K562 (cell line): ENCODE measurements around the gene BCL7C. TPM values are rescaled to one million over a fixed set of nuclear protein-coding genes. Genes with fewer than 3 reads are reported as not detected.

ENCODE experiments used
- ARNT ChIP-seq, 2 experiments: fragments of 450-650 bp; IDR thresholded peaks; 2 replicates each; pipeline ENCODE4 v1.6.1; 2016; ENCODE audit warnings: mild to moderate bottlenecking in 1 of 2
- CC2D1A ChIP-seq: fragments of 450-650 bp; IDR thresholded peaks from 2 replicates; pipeline ENCODE4 v1.6.1; 2017; ENCODE audit warnings: mild to moderate bottlenecking
- FOSL1 ChIP-seq: fragments of 200-800 bp; sonication (Bioruptor generic); conservative IDR thresholded peaks from 2 replicates; pipeline ENCODE4 v1.6.1; 2016; ENCODE audit warnings: missing genetic modification characterization, missing compliant biosample characterization
- GATA2 ChIP-seq: sonication (generic); formaldehyde crosslinking; IDR thresholded peaks from 2 replicates; pipeline ENCODE4 v1.4.0; 2020; ENCODE audit warnings: mild to moderate bottlenecking, missing genetic modification reagents
- HLTF ChIP-seq: fragments of 450-650 bp; IDR thresholded peaks from 2 replicates; pipeline ENCODE4 v1.6.1; 2016
- HMG20A ChIP-seq: fragments of 450-650 bp; formaldehyde crosslinking; conservative IDR thresholded peaks from 2 replicates; pipeline ENCODE4 v1.4.0; 2020; ENCODE audit warnings: mild to moderate bottlenecking, mixed read lengths
- KLF16 ChIP-seq: IDR thresholded peaks from 2 replicates; pipeline ENCODE4 v1.6.1; 2016; ENCODE audit warnings: antibody characterized with exemption
- NEUROD1 ChIP-seq: fragments of 150-350 bp; IDR thresholded peaks from 2 replicates; pipeline ENCODE4 v1.6.1; 2014; ENCODE audit warnings: borderline replicate concordance, low read length, low read depth; ENCODE audit not compliant: partially characterized antibody
- NR2C2 ChIP-seq, 2 experiments: fragments of 200-800 bp in 1 of 2; sonication (Bioruptor generic) in 1 of 2; sonication (generic) in 1 of 2; formaldehyde crosslinking in 1 of 2; IDR thresholded peaks; 2 replicates each; pipeline versions ENCODE4 v1.6.1 to v1.8.0; 2016 to 2022; ENCODE audit warnings: mild to moderate bottlenecking in 1 of 2, missing compliant biosample characterization in 1 of 2, missing genetic modification characterization in 1 of 2, missing genetic modification reagents in 1 of 2
- PHF20 ChIP-seq: fragments of 450-650 bp; IDR thresholded peaks from 2 replicates; pipeline ENCODE4 v1.6.1; 2018; ENCODE audit not compliant: partially characterized antibody
- PHF21A ChIP-seq: fragments of 450-650 bp; IDR thresholded peaks from 2 replicates; pipeline ENCODE4 v1.6.1; 2017; ENCODE audit warnings: low read depth, borderline replicate concordance
- POLR2A ChIP-seq: fragments of 450-650 bp; conservative IDR thresholded peaks from 2 replicates; pipeline ENCODE4 v1.6.1; 2016
- SMARCA4 ChIP-seq: fragments of 450-650 bp; IDR thresholded peaks from 2 replicates; pipeline ENCODE4 v1.6.1; 2016
- TARDBP ChIP-seq: fragments of 450-650 bp; IDR thresholded peaks from 2 replicates; pipeline ENCODE4 v1.6.1; 2016
- XRCC5 ChIP-seq: fragments of 200-400 bp; formaldehyde crosslinking; IDR thresholded peaks from 2 replicates; pipeline ENCODE4 v1.6.1; 2017; ENCODE audit warnings: low read depth, mild to moderate bottlenecking, low read length
- ZNF175 ChIP-seq: fragments of 200-800 bp; sonication (Bioruptor generic); IDR thresholded peaks from 2 replicates; pipeline ENCODE4 v1.6.1; 2016; ENCODE audit warnings: low read depth, mild to moderate bottlenecking, missing genetic modification characterization, missing compliant biosample characterization
- ZNF696 ChIP-seq: fragments of 250-450 bp; sonication (Bioruptor Pico); conservative IDR thresholded peaks from 2 replicates; pipeline ENCODE4 v1.4.0; 2020; ENCODE audit warnings: mild to moderate bottlenecking, moderate library complexity
- ZNF76 ChIP-seq: fragments of 250-450 bp; sonication (Bioruptor Pico); IDR thresholded peaks from 2 replicates; pipeline ENCODE4 v1.4.0; 2020; ENCODE audit warnings: mild to moderate bottlenecking, moderate library complexity, borderline replicate concordance
- polyA plus RNA-seq, 8 experiments: library from polyadenylated mRNA; depleted of rRNA in 4 of 8; stranded (reverse) in 5 of 8; unstranded in 3 of 8; fragments of >200 nt; fragmentation: Nextera tagmentation in 2 of 8; fragmentation: Illumina TruSeq in 1 of 8; extraction: Ambion mirVana in 2 of 8; extraction: Trizol in 1 of 8; gene quantifications; 2 replicates each; pipeline versions ENCODE4 v1.2.1 to v1.2.3, GENCODE V29; 2011 to 2014; ENCODE audit warnings: inconsistent platforms in 1 of 8, missing spikeins in 1 of 8
- total RNA-seq, 7 experiments: library from RNA; depleted of rRNA in 6 of 7; stranded (reverse); fragments of >200 nt in 6 of 7; fragmentation: Illumina TruSeq in 2 of 7; extraction: Trizol in 2 of 7; gene quantifications; 2 replicates each; pipeline versions ENCODE4 v1.2.1 to v1.2.3, GENCODE V29; 2011 to 2021; ENCODE audit warnings: low replicate concordance in 1 of 7
- TF ChIP-seq, protein P1 (sequence below): fragments of 200-800 bp; sonication (Bioruptor generic); IDR thresholded peaks from 2 replicates; pipeline ENCODE4 v1.6.1; 2017; ENCODE audit warnings: missing genetic modification characterization, missing compliant biosample characterization
- TF ChIP-seq, protein P2 (sequence below): fragments of 150-350 bp; conservative IDR thresholded peaks from 2 replicates; pipeline ENCODE4 v1.6.1; 2014; ENCODE audit warnings: low read length
- TF ChIP-seq, protein P3 (sequence below), 2 experiments: IDR thresholded peaks; 2 replicates each; pipeline ENCODE4 v1.6.1; 2012; ENCODE audit warnings: improper control_type of control experiment in 2 of 2, low read depth in 2 of 2, low read length in 2 of 2, borderline replicate concordance in 1 of 2
- TF ChIP-seq, protein P4 (sequence below): fragments of 250-450 bp; sonication (Bioruptor Pico); IDR thresholded peaks from 2 replicates; pipeline ENCODE4 v1.4.0; 2020; ENCODE audit warnings: mild to moderate bottlenecking, moderate library complexity

Gene BCL7C
- total and polyA plus RNA-seq, 9 of the 15 experiments (the other 6 are each of a cell fraction or from before 2014, with no cell fraction given): 1.7 to 85.8 (median 19.6) TPM

DNA sequence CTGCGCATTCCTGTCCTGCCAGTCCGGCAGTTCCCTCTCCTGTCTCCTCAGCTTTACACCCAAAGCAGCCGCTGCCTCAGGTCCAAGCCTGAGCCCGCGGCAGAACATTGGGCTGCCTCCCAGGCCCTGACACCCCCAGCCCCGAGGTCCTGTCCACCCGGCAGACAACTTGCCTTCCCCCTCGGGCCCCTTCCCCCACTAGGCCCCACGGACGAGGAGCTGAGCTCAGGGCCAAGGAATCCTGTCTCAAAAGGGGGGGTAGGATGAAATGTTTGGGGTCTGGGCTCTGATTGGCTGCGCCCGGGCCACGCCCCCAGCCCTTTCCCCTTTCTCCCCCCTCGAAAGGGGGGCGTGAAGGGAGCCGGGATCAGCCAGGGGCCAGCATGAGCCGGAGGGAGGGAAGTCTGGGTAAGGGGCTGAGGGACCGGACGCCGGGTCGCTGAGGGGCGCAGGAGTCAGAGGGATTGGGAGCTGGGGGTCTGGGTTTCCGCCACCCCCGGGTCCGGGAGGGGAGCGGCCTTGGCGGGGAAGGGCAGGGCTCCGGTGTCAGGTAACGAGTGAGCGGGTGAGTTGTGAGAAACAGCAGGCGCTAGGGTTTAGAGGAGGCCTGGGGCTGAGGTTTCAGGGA, 2.5 kb upstream of the BCL7C start, which contains the start of gene CTF1 (continued):
- TF ChIP-seq, protein P1, sequence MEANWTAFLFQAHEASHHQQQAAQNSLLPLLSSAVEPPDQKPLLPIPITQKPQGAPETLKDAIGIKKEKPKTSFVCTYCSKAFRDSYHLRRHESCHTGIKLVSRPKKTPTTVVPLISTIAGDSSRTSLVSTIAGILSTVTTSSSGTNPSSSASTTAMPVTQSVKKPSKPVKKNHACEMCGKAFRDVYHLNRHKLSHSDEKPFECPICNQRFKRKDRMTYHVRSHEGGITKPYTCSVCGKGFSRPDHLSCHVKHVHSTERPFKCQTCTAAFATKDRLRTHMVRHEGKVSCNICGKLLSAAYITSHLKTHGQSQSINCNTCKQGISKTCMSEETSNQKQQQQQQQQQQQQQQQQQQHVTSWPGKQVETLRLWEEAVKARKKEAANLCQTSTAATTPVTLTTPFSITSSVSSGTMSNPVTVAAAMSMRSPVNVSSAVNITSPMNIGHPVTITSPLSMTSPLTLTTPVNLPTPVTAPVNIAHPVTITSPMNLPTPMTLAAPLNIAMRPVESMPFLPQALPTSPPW (CRISPR knock-in tag): peak; percentile 98
- TF ChIP-seq CC2D1A (peak; percentile 55; the same call in 1 of the 2 replicates), SMARCA4 (peak; percentile 14; the same call in 1 of the 2 replicates), POLR2A (no peak), GATA2 (CRISPR knock-in tag) (no peak), PHF20 (no peak), ZNF696 (CRISPR knock-in tag) (no peak), HLTF (no peak), NR2C2 (CRISPR knock-in tag; IDR thresholded peaks at IDR 0.05) (no peak; the same call in 1 of the 2 replicates), NR2C2 (tag; IDR thresholded peaks at IDR 0.05) (peak; percentile 86; the same call in 1 of the 2 replicates), HMG20A (CRISPR knock-in tag) (no peak), NEUROD1 (peak; percentile 46), ARNT (IDR thresholded peaks at IDR 0.05) (no peak), TARDBP (peak; percentile 63; the same call in 1 of the 2 replicates), XRCC5 (no peak), ZNF175 (no peak), FOSL1 (0 out of 2 replicates have a peak, but pooled peaks have one; percentile 15), PHF21A (no peak), KLF16 (no peak), ZNF76 (CRISPR knock-in tag) (no peak)
- TF ChIP-seq, protein P2, sequence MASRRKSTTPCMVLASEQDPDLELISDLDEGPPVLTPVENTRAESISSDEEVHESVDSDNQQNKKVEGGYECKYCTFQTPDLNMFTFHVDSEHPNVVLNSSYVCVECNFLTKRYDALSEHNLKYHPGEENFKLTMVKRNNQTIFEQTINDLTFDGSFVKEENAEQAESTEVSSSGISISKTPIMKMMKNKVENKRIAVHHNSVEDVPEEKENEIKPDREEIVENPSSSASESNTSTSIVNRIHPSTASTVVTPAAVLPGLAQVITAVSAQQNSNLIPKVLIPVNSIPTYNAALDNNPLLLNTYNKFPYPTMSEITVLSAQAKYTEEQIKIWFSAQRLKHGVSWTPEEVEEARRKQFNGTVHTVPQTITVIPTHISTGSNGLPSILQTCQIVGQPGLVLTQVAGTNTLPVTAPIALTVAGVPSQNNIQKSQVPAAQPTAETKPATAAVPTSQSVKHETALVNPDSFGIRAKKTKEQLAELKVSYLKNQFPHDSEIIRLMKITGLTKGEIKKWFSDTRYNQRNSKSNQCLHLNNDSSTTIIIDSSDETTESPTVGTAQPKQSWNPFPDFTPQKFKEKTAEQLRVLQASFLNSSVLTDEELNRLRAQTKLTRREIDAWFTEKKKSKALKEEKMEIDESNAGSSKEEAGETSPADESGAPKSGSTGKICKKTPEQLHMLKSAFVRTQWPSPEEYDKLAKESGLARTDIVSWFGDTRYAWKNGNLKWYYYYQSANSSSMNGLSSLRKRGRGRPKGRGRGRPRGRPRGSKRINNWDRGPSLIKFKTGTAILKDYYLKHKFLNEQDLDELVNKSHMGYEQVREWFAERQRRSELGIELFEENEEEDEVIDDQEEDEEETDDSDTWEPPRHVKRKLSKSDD: no peak
- TF ChIP-seq, protein P3, sequence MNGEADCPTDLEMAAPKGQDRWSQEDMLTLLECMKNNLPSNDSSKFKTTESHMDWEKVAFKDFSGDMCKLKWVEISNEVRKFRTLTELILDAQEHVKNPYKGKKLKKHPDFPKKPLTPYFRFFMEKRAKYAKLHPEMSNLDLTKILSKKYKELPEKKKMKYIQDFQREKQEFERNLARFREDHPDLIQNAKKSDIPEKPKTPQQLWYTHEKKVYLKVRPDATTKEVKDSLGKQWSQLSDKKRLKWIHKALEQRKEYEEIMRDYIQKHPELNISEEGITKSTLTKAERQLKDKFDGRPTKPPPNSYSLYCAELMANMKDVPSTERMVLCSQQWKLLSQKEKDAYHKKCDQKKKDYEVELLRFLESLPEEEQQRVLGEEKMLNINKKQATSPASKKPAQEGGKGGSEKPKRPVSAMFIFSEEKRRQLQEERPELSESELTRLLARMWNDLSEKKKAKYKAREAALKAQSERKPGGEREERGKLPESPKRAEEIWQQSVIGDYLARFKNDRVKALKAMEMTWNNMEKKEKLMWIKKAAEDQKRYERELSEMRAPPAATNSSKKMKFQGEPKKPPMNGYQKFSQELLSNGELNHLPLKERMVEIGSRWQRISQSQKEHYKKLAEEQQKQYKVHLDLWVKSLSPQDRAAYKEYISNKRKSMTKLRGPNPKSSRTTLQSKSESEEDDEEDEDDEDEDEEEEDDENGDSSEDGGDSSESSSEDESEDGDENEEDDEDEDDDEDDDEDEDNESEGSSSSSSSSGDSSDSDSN (IDR thresholded peaks at IDR 0.05; ENCODE audit: borderline replicate concordance in 1 of 2, low read depth in 2 of 2, low read length in 2 of 2): 0 out of 4 replicates have a peak, but pooled peaks of 1 of the 2 experiments have one; percentile 31
- TF ChIP-seq, protein P4, sequence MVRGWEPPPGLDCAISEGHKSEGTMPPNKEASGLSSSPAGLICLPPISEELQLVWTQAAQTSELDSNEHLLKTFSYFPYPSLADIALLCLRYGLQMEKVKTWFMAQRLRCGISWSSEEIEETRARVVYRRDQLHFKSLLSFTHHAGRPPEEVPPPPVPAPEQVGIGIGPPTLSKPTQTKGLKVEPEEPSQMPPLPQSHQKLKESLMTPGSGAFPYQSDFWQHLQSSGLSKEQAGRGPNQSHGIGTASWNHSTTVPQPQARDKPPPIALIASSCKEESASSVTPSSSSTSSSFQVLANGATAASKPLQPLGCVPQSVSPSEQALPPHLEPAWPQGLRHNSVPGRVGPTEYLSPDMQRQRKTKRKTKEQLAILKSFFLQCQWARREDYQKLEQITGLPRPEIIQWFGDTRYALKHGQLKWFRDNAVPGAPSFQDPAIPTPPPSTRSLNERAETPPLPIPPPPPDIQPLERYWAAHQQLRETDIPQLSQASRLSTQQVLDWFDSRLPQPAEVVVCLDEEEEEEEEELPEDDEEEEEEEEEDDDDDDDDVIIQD (CRISPR knock-in tag): no peak
